Endometrium (tissue), 2 donors: Measurements from ENCODE around the gene GFM1.
A peak's percentile ranks its signal among the peaks of the same experiment; 100 is the strongest.

ENCODE experiments used
- FAIRE-seq: peaks from 2 replicates; lab custom pipeline; 2012; peaks lifted over from hg19 to GRCh38; lab: Jason Lieb, UNC
- donor health status: control.
- donor health status: control.

The GFM1 gene

GRCh38 chr3:158727206-158728060 lies 83.1 kb downstream of the GFM1 start:
- FAIRE-seq, result peak; percentile 66

- no peak for FAIRE-seq
These were observed 83.7 kb downstream of the GFM1 start for GRCh38 chr3:158728061-158728377.

- FAIRE-seq, result no peak
These were observed 84.5 kb downstream of the GFM1 start for GRCh38 chr3:158728851-158729250.

GRCh38 chr3:158731486-158731885 lies 87.2 kb downstream of the GFM1 start:
- FAIRE-seq, result no peak

- no peak for FAIRE-seq
These were observed 87.9 kb downstream of the GFM1 start, which contains the start of gene RARRES1 for GRCh38 chr3:158731938-158732855. RARRES1 (minus strand) TSS chr3:158732457; CDS start chr3:158732415, 42 bp downstream.

GRCh38 chr3:158732856-158733200 lies 88.5 kb downstream of the GFM1 start:
- no peak for FAIRE-seq

- FAIRE-seq, result no peak
These were observed 89.3 kb downstream of the GFM1 start for GRCh38 chr3:158733656-158734055.

- FAIRE-seq, result no peak
These were observed 91.1 kb downstream of the GFM1 start for GRCh38 chr3:158735296-158736033.

GRCh38 chr3:158737410-158737809 lies 93.1 kb downstream of the GFM1 start:
- FAIRE-seq, result no peak

GRCh38 chr3:158737976-158738615 lies 93.8 kb downstream of the GFM1 start:
- no peak for FAIRE-seq

- FAIRE-seq, result no peak
These were observed 94.3 kb downstream of the GFM1 start for GRCh38 chr3:158738653-158739052.

- FAIRE-seq, result no peak
These were observed 94.8 kb downstream of the GFM1 start for GRCh38 chr3:158739078-158739477.

GRCh38 chr3:158739661-158740060 lies 95.3 kb downstream of the GFM1 start:
- no peak for FAIRE-seq
